ENCODE data around the gene CYP24A1.

DNA sequence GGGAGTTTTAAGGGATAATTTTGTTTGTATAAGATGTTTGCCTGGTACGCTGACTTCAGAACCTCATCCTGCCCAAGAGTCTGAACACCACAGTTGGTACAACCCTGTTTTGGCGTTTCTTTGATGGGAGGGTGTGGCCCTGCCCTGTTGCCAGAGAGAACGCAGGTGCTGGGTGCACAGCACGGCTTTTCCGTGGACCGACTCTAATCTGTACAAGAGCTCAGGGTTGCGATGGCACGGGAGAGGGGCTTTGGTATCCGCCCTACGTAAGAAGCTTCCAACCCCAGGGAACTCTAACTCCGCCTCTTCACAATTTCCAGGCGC lies 1.3 kb downstream of the CYP24A1 start:
- TF ChIP-seq, protein P1, sequence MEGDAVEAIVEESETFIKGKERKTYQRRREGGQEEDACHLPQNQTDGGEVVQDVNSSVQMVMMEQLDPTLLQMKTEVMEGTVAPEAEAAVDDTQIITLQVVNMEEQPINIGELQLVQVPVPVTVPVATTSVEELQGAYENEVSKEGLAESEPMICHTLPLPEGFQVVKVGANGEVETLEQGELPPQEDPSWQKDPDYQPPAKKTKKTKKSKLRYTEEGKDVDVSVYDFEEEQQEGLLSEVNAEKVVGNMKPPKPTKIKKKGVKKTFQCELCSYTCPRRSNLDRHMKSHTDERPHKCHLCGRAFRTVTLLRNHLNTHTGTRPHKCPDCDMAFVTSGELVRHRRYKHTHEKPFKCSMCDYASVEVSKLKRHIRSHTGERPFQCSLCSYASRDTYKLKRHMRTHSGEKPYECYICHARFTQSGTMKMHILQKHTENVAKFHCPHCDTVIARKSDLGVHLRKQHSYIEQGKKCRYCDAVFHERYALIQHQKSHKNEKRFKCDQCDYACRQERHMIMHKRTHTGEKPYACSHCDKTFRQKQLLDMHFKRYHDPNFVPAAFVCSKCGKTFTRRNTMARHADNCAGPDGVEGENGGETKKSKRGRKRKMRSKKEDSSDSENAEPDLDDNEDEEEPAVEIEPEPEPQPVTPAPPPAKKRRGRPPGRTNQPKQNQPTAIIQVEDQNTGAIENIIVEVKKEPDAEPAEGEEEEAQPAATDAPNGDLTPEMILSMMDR (IDR thresholded peaks at IDR 0.05; ENCODE audit: extremely low read depth in 1 of 2, insufficient read depth in 1 of 2, low read depth in 1 of 2, low read length in 2 of 2) = no peak
- no peak for TF ChIP-seq POLR2A (IDR thresholded peaks at IDR 0.05; ENCODE audit: low read depth, low read length)
- TF ChIP-seq POLR2AphosphoS5 (IDR thresholded peaks at IDR 0.05; ENCODE audit: insufficient read depth, low read depth, low read length) = no peak
- TF ChIP-seq GATA2 (IDR thresholded peaks at IDR 0.05; ENCODE audit: insufficient read depth, insufficient read length, low read depth, low read length) = no peak
